B cell (primary cell): ENCODE measurements around the gene BLACAT1.

ENCODE experiments used
- CTCF ChIP-seq: fragments of 200-600 bp; IDR thresholded peaks from one replicate; pipeline ENCODE4 v1.8.0; 2022; ENCODE audit warnings: antibody characterized with exemption, mild to moderate bottlenecking
- EZH2 ChIP-seq: IDR thresholded peaks from 2 replicates; pipeline ENCODE4 v1.6.1; 2012; ENCODE audit warnings: borderline replicate concordance, low read depth, mild to moderate bottlenecking, moderate library complexity, low read length; ENCODE audit not compliant: insufficient read depth, poor library complexity, severe bottlenecking

DNA sequence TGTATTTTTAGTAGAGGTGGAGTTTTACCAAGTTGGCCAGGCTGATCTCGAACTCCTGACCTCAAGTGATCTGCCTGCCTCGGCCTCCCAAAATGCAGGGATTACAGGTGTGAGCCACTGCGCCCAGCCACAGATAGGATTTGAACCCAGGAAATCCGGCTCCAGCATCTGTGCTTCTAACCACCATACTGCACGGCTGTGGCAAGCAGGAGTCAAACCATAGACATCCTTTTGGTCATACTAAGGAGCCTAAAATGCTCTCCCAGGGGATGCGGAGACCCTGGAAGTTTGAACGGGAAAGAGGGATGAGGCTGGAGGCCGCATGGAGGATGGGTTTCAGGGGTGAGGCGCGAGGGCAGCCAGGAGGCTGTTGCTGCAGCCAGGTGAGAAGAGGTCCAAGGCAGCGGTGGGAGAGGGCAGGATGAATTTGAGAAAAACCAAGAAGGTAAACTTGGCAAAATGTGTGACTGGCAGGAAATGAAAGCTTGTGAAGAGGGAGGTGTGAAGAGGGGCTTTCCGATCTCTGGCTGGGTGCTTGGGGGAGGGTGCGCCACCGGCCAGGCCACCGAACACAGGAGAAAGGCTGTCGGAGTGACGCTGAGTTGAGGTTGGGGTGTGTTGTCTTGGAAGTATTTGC lies 24.6 kb upstream of the BLACAT1 start:
- TF ChIP-seq CTCF (no peak), EZH2 (no peak)
